ENCODE data around the gene PI3. TPM values are rescaled to one million over a fixed set of nuclear protein-coding genes. Genes with fewer than 3 reads are reported as not detected.

The PI3 gene
- total and polyA plus RNA-seq, 8 donors: 1.6 to 172 (median 21.1) TPM; not detected in 2

- Histone ChIP-seq H3K36me3 (no peaks in the 10 kb centered on the region), H3K4me1 (peaks cover 0 to 9% (median 0%) of the 10 kb centered on the region in 4 donors), H3K4me3 (no peak overlapping the region), H3K27ac (no peak overlapping the region), H3K27me3 (peaks cover 0 to 23% (median 0%) of the 10 kb centered on the region in 3 donors), H3K9me3 (no peaks in the 10 kb centered on the region)
- intact Hi-C loops (cut with DNase I; ENCODE audit: low total_unique reads): no loop called here
- WGBS, 5 donors: 72 to 77% (median 74%) methylated on average over 4 of the region's 4 CpGs
- DNase-seq: no peak
- TF ChIP-seq POLR2A (IDR thresholded peaks at IDR 0.05): no peak
- TF ChIP-seq POLR2AphosphoS5 (IDR thresholded peaks at IDR 0.05): no peak
- no peak for TF ChIP-seq CTCF (IDR thresholded peaks at IDR 0.05)
- no peak for TF ChIP-seq EP300 (IDR thresholded peaks at IDR 0.05)
Measured at GRCh38 chr20:45140836-45141235, 33.9 kb upstream of the PI3 start.

DNA sequence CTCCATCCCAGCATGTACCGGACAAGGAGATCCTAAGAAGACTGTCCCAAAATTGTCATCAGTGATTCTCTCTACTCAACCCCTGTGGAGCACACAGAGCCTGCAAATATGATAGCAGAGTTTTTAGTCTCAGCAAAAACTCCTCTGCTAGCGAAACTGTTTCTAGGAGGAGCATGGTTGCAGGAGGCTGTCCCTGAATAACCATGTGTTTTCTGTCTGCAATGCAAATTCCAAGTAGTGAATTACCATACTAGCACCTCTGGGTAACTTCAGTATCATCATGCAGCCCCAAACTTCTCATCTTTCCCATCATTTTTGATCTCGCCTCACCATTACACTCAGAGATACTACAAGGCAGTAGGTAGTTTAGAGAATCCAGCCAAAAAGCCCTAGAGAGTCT, 25.6 kb upstream of the PI3 start:
- Histone ChIP-seq H3K9me3 (no peaks in the 10 kb centered on the region), H3K4me3 (no peak overlapping the region), H3K27me3 (peaks cover 0 to 29% (median 3%) of the 10 kb centered on the region in 3 donors), H3K4me1 (no peaks in the 10 kb centered on the region), H3K36me3 (no peaks in the 10 kb centered on the region), H3K27ac (no peak overlapping the region)
- TF ChIP-seq POLR2AphosphoS5 (IDR thresholded peaks at IDR 0.05) (no peak), EP300 (IDR thresholded peaks at IDR 0.05) (no peak), POLR2A (IDR thresholded peaks at IDR 0.05) (no peak), CTCF (IDR thresholded peaks at IDR 0.05) (no peak)
- intact Hi-C loops (cut with DNase I; ENCODE audit: low total_unique reads): no loop called here
- WGBS, 5 donors: 79 to 92% (median 89%) methylated on average over 3 of the region's 3 CpGs
- no peak for DNase-seq

DNA sequence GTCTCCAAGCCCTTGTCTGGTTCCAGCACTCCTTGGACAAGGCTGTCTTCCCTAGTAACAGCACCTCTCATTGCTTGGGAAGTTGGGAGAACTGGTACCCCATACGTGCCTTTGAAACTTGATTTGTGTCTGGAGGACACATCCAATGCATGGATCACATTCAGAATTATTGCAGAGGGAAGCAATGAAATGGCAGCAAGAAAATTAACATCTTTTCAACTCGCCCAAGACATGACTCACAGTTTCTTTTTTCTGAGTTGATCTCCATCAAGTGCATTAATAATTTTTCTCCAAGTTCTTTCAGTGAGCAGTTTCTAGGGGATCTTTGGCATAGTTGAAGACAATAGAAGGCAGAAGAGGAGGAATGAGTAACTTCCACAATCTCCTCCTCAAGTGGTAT, 22.3 kb upstream of the PI3 start:
- peaks cover 0 to 24% (median 3%) of the 10 kb centered on the region in 3 donors for H3K27me3 ChIP-seq
- no peak overlapping the region for H3K4me3 ChIP-seq
- whole genome bisulfite sequencing, 5 donors: 57 to 67% (median 65%) methylated on average over 2 of the region's 2 CpGs
- intact Hi-C loops (cut with DNase I; ENCODE audit: low total_unique reads): no loop called here
- no peaks in the 10 kb centered on the region for H3K4me1 ChIP-seq
- no peaks in the 10 kb centered on the region for H3K36me3 ChIP-seq
- H3K9me3 ChIP-seq: peaks cover 0 to 9% (median 2%) of the 10 kb centered on the region in 4 donors
- DNase-seq: no peak
- TF ChIP-seq EP300 (IDR thresholded peaks at IDR 0.05) (no peak), CTCF (IDR thresholded peaks at IDR 0.05) (no peak), POLR2AphosphoS5 (IDR thresholded peaks at IDR 0.05) (no peak), POLR2A (IDR thresholded peaks at IDR 0.05) (no peak)
- no peak overlapping the region for H3K27ac ChIP-seq

DNA sequence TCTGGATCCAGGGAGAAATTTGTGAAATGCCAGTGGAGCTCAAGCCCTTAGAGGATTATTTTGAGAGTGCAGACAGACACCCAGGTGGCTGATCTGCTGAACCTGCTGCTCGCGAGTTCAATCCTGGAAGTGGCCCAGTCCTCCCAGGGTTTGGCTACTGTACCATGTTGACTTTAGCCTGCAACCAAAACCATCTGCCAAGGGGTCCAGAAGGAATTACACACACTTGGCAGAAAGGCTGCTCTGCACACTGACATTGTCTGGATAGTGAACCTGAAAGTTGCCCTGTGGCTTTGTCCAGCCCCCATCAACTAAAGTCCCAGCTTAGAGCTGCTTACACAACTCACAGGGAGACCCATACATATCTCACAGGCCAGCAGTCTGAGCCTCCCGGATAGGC, 21.6 kb upstream of the PI3 start:
- Histone ChIP-seq H3K9me3 (peaks cover 0 to 9% (median 4%) of the 10 kb centered on the region in 4 donors), H3K36me3 (no peaks in the 10 kb centered on the region), H3K4me1 (no peaks in the 10 kb centered on the region), H3K27ac (no peak overlapping the region), H3K4me3 (no peak overlapping the region), H3K27me3 (peaks cover 0 to 19% (median 3%) of the 10 kb centered on the region in 3 donors)
- no peak for TF ChIP-seq POLR2AphosphoS5 (IDR thresholded peaks at IDR 0.05)
- TF ChIP-seq CTCF (IDR thresholded peaks at IDR 0.05): no peak
- TF ChIP-seq POLR2A (IDR thresholded peaks at IDR 0.05): no peak
- TF ChIP-seq EP300 (IDR thresholded peaks at IDR 0.05): no peak
- no peak for DNase-seq
- intact Hi-C loops (cut with DNase I; ENCODE audit: low total_unique reads): no loop called here
- 55 to 100% (median 61%) methylated on average over 2 to 3 of the region's 3 CpGs for WGBS, 5 donors

All from stomach (tissue), 9 donors.